G401.6 (cell line): ENCODE results near the gene SH3GL1.
"Not testable (repeated sequence)": the region's sequence is repeated elsewhere in the genome, so short reads cannot be mapped to it uniquely, and the experiment has no call there.

Experiments used
- FAIRE-seq: peaks from 2 replicates; lab custom pipeline; 2012; peaks lifted over from hg19 to GRCh38; lab: Jason Lieb, UNC

The SH3GL1 gene

DNA sequence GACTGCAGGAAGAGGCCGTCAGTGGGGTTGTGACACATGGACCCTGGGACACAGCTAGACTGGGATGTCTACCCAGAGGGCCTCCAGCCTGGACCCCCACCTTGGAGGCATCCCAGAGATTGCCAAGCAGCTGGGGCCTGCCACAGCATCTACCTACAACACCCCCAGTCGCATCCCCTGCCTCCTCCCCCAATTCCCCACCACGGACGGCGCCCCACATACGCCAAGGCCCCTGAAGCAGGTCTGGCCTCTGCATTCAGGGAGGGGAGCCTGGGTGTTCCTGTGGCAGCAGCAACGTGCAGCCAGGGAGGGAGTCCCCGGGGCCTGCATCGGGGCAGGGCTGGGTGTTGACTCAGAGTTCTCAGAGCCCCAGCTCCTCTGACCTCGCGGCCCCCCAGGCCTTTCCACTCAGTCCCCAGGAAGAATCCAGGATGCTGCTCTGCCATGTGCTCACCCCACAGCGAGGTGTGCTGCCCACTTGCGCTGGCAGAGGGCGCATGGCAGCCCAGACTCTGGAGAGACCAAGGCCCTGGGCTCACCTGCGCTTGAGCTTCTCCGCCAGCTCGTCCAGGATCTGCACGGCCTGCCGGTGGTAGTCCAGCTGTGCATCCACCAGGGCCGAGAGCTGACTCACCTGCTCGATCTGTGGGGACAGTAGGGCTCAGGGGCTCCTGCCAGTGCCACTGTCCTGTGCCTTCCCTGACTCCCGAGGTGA, 37.4 kb downstream of the SH3GL1 start:
- FAIRE-seq: no peak

- FAIRE-seq: no peak
Measured at GRCh38 chr19:4362101-4362828, 38.1 kb downstream of the SH3GL1 start.

DNA sequence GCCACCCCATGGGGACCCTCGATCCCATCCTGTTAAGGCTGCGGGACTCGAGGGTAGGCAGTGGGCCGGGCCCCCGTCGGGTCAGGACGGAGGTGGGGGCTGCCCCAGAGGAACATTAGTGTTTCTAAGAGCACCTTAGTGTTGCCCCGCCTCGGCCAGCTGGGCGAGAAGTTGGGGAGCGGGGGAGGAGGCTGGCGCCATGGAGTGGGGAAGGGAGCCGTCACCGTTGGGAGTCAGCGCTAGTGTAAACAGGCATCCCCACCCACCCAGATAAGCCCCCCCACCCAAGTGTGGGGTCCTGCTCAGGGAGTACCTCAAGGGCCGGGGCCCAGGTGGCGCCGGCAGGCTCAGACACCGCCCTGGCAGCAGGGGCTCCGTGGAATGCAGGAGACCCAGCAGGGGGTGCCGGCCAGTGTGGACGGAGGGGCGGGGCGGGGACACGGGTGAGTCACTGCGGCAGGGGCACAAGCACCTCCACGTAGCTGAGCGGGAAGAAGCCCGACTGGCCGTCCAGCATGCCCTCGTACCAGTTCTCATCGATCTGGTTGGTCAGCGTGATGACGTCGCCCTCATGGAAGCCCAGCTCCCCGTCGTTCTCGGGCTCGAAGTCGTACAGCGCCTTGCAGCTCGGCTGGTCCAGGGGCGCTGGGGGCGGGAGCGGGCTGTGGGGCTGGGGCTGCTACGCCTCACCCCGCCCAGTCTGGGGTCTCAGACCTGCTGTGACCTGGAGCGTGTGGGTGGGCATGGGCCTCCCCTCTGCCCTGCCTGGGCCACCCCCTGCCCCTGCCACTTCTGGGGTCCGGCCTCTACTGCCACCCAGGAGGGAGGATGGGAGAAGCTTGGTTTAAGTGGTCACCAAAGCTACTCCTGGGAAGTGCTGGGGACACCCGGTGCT, 38.9 kb downstream of the SH3GL1 start:
- no peak for FAIRE-seq

GRCh38 chr19:4360641-4361151, 39.7 kb downstream of the SH3GL1 start:
- FAIRE-seq: no peak

DNA sequence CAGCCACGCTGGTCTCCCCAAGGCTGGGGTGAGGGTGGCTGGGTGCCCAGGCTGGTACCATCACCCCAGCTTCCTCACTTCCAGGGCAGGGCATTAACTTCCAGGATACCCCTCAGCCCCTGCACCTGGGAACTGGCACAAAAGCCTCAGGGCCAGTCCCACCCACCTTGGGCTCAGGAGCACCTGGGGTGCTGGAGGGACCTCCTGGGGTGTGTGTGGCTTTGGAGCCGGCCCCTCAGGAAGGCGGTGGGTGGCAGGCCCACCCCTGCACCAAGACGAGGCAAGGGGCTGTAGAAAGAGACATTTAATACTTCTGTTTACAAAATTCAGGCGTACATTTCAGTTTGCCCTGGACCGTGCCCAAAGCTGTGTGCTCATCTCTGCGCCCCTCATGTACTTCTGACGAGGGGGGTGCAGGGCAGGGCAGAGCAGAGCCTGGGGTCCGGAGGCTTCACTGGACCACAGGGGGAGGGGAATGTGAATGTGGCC, 40.2 kb downstream of the SH3GL1 start:
- FAIRE-seq: no peak

- FAIRE-seq: no peak
Measured at GRCh38 chr19:4359627-4360000, 40.7 kb downstream of the SH3GL1 start.

GRCh38 chr19:4358709-4359626, 41.4 kb downstream of the SH3GL1 start:
- FAIRE-seq: no peak

GRCh38 chr19:4357921-4358326, 42.4 kb downstream of the SH3GL1 start:
- FAIRE-seq: no peak

- no peak for FAIRE-seq
Measured at GRCh38 chr19:4357095-4357797, 43.1 kb downstream of the SH3GL1 start.

- FAIRE-seq: no peak
Measured at GRCh38 chr19:4354897-4355296, 45.5 kb downstream of the SH3GL1 start.

DNA sequence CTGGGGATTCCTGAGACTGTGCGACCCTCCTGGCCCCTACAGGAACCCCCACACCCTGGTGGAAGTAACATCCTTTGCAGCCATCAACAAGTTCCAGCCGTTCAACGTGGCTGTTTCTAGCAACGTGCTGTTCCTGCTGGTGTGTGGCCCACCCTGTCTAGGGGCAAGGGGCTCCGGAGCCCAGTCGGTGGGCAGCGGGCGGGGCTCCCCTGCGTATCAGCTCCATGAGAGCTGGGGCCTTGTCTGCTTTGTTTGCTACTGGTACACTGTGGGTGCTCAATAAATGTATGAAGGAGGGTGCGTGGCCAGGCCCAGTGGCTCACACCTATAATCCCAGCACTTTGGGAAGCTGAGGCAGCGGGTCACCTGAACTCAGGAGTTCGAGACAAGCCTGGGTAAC, 46.1 kb downstream of the SH3GL1 start:
- no peak for FAIRE-seq

- no peak for FAIRE-seq
Measured at GRCh38 chr19:4352701-4353121, 47.6 kb downstream of the SH3GL1 start.

DNA sequence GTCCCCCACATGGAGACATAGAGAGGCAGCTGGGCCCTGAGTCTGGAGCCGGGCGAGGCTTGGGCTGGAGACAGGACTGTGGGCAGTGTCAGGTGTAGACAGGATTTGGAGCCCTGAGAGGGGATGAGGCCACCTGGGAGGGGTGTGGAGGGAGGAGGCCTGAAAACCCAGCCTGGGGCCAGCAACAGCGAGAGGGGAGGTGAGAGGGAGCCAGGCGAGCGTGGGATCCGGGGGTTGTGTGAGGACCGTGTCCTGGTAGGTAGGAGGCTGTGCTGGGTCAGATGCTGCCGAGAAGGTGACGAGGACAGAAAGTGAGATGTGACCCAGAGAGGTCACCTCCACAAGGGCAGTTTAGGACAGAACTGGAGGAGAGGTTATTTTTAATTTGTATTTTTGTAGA, 49.6 kb downstream of the SH3GL1 start:
- FAIRE-seq: no peak

- FAIRE-seq: no peak
Measured at GRCh38 chr19:4350111-4350510, 50.2 kb downstream of the SH3GL1 start.

DNA sequence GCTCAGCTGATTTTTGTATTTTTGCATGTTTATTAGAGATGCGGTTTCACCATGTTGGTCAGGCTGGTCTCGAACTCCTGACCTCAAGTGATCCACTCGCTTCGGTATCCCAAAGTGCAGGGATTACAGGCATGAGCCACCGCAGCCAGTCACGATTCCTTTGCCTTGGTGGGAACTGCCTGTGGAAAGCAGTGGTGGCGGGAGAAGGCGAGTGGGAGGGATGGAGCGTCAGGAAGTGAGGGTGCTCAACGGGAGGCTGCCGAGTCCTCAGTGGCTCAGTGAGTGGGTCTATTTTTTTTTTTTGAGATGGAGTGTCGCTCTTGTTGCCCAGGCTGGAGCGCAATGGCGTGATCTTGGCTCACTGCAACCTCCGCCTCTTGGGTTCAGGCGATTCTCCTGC, 51.1 kb downstream of the SH3GL1 start:
- FAIRE-seq: not testable (repeated sequence)

- no peak for FAIRE-seq
Measured at GRCh38 chr19:4347521-4347920, 52.8 kb downstream of the SH3GL1 start.

GRCh38 chr19:4346020-4346383, 54.3 kb downstream of the SH3GL1 start:
- no peak for FAIRE-seq

DNA sequence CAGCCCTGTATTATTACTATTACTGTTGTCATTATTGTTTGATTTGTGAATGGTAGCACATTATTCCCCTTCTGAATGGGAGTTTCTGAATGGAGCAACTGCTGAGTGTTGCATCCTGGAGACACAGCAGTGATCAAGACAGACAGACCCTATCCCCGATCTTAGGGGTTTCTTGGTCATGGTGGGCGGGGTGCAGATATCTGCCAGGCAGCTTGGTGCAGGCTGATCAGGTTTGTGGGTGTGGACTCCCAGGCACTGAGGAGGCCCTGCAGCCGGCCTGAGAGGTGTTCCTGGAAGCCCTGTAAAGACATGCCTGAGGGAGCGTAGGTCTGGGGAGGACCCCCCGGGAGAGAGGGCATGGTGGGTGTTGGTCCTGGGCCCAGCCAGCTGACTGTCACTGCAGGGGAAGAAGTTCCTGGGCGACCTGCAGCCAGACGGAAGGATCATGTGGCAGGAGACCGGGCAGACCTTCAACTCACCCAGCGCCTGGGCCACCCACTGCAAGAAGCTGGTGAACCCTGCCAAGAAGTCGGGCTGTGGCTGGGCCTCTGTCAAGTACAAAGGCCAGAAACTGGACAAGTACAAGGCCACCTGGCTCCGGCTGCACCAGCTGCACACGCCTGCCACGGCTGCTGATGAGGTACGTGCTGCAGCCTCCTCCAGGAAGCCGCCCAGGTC, 54.9 kb downstream of the SH3GL1 start:
- FAIRE-seq: no peak

DNA sequence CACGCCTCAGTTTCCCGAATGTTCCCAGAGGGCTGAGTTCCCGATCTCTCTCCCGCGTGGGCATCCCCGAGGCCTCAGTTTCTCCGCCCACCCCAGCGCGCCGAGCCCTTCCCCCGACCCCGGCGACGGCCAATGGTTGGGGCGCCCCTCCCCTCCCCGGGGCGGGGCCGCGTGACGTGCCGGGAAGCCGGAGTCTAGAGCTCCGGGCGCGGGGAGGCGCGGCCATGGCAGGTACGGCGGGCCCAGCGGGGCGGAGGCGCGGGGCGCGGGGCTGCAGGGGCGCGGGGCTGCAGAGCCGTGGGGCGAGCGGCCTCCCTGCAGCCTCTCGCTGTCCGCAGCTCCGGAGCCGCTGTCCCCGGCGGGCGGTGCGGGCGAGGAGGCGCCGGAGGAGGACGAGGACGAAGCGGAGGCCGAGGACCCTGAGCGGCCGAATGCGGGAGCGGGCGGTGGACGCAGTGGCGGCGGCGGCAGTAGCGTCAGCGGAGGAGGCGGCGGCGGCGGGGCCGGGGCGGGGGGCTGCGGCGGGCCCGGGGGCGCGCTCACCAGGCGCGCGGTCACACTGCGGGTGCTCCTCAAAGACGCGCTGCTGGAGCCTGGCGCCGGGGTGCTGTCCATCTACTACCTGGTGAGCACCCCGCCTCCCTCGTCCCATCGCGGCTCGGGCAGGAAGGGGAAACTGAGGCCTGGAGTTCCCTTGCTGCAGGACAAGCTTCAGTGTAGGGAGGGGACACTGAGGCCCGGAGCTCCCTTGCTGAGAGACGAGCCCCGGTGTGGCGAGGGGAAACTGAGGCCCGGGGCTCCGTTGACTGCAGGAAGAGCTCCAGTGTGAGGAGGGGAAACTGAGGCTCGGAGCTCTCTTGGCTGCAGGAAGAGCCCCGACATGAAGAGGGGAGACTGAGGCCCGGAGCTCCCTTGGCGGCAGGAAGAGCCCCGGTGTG, 56.7 kb downstream of the SH3GL1 start, which contains the start of gene MPND:
Gene MPND, plus strand, starts transcription at position 193 of the 938 bp plus-strand sequence. Its CDS starts 32 bp downstream, at position 225.
- no peak for FAIRE-seq
